GM21619 (cell line): ENCODE measurements around the gene PTPRG.

ENCODE experiments used
- ATAC-seq: cut with Tn5 transposase; IDR thresholded peaks from one replicate; pipeline ENCODE4 v1.9.1; 2021; ENCODE audit not compliant: unreplicated experiment

PTPRG gene

DNA sequence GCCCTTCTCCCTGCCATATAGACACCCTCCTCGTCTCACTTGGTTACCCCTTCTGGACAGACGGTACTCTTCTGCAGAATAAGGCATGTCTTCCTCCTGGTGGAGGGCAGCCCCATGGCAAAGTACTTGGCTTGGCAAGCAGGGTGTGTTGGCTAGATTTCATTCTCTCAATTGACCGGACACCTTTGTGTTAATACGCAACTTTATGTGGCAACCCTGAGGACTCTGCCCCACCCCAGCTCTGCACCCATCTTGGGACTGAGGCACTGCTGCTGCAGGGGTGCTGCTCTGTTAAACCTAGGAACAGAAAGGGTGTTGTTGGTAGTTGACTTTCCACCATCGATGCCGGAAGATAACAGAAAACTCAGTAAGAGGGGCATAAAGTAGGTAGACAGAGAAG lies 55.2 kb downstream of the PTPRG start:
- no peak for ATAC-seq

- no peak for ATAC-seq
Observed at GRCh38 chr3:61617041-61617440, 55.7 kb downstream of the PTPRG start.

DNA sequence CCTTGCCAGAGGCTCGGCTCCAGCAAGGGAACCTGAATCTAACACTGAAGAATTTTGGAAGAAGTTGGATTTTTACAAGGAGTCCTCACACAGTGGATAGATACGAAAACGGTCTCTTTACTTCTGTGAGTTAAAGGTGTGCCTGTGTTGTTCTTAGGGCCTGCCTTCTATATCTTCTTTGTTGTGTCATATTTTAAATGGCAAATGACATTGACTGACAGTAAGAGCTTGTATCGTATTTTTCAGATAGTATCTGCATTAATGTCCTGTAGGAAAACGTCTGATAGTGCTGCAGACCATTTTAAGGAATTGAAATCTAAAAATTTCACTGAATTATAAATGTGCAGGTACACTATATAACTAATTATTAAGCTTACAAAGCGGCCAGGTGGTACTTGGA lies 56.3 kb downstream of the PTPRG start:
- no peak for ATAC-seq

GRCh38 chr3:61618231-61618630 lies 56.9 kb downstream of the PTPRG start:
- no peak for ATAC-seq

DNA sequence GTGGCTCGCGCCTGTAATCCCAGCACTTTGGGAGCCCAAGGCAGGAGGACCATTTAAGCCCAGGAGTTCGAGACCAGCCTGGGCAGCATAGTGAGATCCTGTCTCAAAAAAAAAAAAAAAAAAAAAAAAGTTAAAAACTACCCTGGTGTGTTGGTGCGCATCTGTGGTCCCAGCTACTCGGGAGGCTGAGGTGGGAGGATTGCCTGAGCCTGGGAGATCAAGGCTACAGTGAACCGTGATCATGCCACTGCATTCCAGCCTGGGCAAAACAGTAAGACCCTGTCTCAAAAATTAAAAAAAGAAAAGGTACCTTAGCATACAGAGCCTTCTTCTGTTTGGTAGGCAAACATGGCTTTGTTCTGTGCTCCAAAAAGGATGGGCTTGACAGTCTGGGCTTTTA lies 57.5 kb downstream of the PTPRG start:
- ATAC-seq: no peak

GRCh38 chr3:61620073-61620472 lies 58.7 kb downstream of the PTPRG start:
- no peak for ATAC-seq

- no peak for ATAC-seq
Observed at GRCh38 chr3:61624300-61624699, 62.9 kb downstream of the PTPRG start.

GRCh38 chr3:61625429-61625828 lies 64.1 kb downstream of the PTPRG start:
- ATAC-seq: no peak

- no peak for ATAC-seq
Observed at GRCh38 chr3:61626484-61626883, 65.1 kb downstream of the PTPRG start.

DNA sequence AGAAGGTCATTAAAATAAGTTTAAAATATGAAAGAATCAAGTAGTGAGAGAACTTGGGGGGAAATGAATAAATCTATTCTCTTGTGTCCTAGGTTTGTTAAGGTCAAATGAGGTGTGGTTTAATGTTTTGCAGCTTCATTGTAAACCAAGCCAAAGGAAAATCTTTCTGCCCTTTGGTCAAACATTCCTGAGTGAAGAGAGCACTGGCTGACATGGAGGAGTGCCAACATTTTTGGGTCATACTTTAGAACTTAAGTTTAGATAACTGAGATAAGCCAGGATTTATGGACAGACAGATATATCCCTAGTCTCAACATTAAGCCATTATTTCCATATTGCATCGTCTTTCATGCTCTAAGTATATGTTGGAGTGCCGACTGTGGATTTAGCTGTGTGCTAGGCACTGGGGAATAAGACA lies 66.4 kb downstream of the PTPRG start:
- ATAC-seq: no peak

DNA sequence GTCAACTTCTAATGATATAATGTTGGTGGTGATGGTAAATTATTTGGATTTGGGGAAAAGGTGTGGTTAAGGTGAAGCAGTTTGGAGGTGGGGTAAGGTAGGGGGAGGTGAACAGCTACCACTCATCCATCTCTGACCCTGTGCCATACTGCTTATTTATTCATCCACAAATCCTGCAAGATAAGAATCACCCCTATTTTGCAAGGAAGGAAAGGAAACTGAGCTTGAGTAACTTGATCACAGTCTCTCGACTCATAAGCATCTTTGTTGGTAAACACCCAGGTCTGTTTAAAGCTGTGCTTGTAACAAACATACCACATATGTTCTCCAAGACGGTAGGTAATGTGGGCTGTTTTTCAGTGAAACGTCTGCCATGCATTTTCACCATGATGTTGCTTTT lies 67.3 kb downstream of the PTPRG start:
- no peak for ATAC-seq

DNA sequence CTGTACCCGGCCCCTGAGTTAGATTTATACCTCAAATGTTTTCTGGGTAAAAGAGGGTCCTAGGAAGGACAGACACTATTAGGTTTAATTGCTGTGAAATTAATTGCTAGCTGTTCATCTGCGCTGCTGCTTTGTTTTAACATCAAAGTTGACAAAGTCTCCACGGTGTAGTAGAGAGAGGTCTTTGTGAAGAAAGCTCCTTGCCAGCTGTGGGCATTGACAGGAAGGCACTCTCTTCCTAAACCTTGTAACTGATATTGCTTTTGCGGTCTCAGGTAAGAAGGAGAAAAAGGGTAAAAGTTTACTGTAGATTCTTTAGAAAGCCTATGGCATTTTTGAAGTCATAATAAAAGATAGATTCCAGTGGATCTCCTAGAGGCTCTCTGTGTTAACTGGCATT lies 68.1 kb downstream of the PTPRG start:
- no peak for ATAC-seq

DNA sequence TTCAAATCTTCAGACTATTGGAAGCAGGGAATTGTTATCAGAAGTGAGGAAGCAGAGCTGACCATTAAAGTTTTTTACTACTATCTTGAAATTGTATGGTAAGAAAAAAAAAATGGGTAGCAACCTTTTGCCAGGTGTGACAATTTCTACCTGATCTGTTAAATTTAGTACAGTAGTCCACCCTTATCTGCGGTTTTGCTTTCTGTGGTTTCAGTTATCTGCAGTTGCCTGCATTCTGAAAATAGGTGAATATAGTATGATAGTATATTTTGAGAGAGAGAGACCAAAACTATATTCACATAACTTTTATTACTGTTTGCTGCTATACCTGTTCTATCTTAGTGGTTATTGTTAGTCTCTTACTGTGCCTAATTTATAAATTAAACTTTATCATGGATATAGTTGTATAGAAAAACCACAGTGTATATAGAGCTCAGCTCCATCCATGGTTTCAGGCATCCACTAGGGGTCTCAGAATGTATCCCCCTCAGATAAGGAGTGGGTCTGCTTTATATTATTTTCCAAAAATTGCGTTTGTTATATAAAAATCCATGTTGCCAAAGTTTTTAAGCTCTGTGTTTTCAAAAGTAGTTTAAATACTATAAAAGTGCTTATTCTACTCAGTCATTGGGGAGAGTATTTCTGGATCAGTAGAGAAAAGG lies 69.9 kb downstream of the PTPRG start:
- no peak for ATAC-seq

DNA sequence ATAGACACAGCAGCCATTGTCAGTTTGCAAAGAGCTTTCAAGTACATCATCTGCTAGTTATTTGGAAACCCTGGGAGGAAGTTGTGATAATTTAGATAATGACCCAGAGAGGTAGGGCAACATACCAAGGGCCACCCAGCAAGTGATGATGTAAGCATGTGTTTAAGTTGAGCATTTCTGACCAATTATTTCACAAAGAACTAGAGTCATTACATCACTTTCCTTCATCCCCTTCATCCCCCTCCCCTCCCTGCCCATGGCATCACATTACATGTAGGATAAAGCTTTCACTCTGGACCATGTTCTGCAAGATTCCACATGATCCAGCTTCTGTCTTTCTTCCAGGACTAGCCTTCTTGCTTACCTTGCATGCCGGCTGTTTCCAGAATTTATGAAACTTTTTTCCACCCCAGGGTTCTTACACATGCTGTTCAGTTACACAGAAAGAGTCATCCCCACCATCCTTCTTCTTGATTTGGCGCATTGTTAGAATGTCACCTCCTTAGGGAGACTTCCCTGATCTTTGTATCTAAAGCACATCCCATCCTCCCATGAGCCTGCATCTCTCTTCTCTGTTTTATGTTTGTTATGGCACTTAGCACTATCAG lies 71.3 kb downstream of the PTPRG start:
- ATAC-seq: no peak

DNA sequence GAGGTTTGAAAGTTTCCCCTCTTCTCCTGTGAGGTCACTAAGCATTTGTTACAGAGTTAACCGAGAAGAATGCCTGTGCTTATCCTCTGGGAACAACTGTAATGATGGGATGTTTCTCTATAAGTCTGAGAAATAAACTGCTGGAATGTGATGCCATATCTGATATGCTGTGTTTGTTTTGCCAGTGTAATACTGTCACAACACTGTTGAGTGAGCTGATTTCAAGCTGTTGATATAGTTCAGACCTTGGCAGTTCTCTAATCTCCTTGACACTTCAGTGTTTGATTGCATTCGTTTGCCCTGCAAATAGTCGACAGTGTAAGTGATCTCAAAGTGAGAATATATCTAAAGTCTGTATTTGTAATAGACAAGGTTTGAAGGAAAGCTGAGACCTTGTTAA lies 73.3 kb downstream of the PTPRG start:
- ATAC-seq: no peak

DNA sequence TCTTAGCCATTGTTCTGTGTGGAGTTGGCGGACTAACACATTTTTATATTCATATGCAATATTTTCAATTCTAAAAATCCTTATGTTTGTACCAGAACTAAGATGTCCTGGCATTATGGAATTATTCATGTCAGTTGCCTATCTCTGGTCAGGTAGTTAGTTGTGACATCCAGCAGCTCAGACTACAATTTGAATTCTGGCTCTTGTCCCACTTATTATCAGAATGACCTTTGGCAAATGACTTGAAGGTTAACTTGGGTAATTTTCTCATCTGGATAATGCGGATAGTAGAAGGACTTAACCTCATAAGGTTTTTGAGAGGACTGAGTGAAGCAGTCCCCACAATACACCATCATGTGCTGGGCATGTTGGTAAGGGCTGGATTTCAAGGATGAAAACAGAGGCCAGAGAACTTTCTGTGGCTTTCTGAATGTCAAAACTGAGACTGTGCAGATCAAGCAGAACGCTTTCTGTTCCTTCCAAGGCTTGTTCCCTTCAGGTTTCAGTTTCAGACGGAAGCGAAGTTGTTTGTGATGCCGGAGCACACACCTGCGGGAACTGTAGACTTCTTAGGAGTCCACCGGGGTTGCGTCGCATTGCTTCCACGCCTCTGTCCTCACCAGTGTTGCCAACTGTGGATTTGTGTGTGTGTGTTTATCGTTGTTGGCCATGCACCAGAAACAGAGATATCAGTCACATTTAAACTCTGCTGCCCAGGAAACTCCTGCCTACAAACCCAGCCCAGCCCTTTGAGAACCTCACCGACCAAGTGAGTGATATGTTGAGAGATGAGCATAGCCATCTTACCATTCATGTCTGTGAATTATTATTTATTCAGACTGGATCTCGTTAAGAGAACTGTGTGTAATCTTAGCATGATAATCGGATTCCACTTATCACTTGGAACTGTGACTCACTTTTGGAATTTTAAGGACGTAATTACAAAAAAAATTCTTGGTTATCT lies 76.0 kb downstream of the PTPRG start:
- peak; percentile 88 for ATAC-seq

GRCh38 chr3:61638741-61639140 lies 77.4 kb downstream of the PTPRG start:
- ATAC-seq: no peak

- no peak for ATAC-seq
Observed at GRCh38 chr3:61639991-61640390, 78.6 kb downstream of the PTPRG start.

- ATAC-seq: no peak
Observed at GRCh38 chr3:61645148-61645547, 83.8 kb downstream of the PTPRG start.

GRCh38 chr3:61646360-61646759 lies 85.0 kb downstream of the PTPRG start:
- no peak for ATAC-seq

DNA sequence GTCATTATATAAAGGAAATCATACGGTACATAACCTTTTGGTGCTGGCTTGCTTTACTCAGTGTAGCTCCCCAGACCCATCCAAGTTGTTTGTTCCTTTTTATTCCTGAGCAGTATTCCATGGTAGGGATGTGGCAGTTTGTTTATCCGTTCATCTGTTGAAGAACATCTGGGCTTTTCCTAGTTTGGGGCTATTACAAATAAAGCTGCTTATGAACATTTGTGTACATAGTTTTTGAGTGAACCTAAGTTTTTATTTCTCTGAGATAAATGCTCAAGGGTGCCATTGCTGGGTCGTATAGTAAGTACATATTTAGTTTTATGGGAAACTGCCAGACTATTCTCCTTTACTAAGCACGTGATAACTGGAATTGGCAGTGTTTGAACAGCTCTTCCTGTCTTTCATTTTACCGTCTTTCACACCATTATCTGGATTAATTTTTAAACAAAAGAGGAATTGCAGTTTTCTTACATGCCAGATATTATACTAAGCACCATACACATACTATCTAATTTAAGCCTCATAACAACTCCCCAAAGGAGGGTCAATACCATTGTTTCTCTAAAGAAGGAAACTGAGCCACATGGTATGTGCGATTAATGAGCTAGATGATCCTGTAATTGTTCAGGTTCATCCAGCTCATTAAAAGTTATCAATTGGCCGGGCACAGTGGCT lies 85.6 kb downstream of the PTPRG start:
- ATAC-seq: no peak
